Ovary (tissue), 9 donors: Measurements from ENCODE around the gene KCNQ4. TPM values are rescaled to one million over a fixed set of nuclear protein-coding genes. Genes with fewer than 3 reads are reported as not detected.

Source experiments
- DNase-seq, 5 donors: peaks; one replicate each; pipeline ENCODE4 v3.0.0-alpha.2; 2019 to 2020
- H3K27ac ChIP-seq, 2 donors: fragments of 200-600 bp; one replicate each; pipeline versions ENCODE4 v1.5.1 to v1.8.0; 2019 to 2022
- H3K27me3 ChIP-seq: fragments of 200-600 bp; one replicate; pipeline ENCODE4 v1.8.0; 2022
- H3K36me3 ChIP-seq: fragments of 200-600 bp; sonication (generic); one replicate; pipeline ENCODE4 v1.5.1; 2019
- H3K4me1 ChIP-seq: one replicate; pipeline ENCODE4 v1.8.1; 2013; ENCODE audit warnings: mild to moderate bottlenecking, moderate library complexity; ENCODE audit not compliant: insufficient read depth
- H3K4me3 ChIP-seq: fragments of 200-600 bp; sonication (generic); one replicate; pipeline ENCODE4 v1.5.1; 2017
- H3K9me3 ChIP-seq, 2 donors: fragments of 200-600 bp in 1 of 2; sonication (generic) in 1 of 2; one replicate each; pipeline versions ENCODE4 v1.5.1 to v1.8.1; 2013 to 2019; ENCODE audit warnings: mild to moderate bottlenecking in 1 of 2, moderate library complexity in 1 of 2
- EP300 ChIP-seq: sonication (generic); formaldehyde crosslinking; IDR thresholded peaks from one replicate; pipeline ENCODE4 v1.6.1; 2017; ENCODE audit warnings: antibody characterized with exemption
- POLR2A ChIP-seq: fragments of 450-650 bp; IDR thresholded peaks from one replicate; pipeline ENCODE4 v1.6.1; 2017; ENCODE audit warnings: antibody characterized with exemption, mild to moderate bottlenecking, moderate library complexity
- WGBS, 3 donors: extraction: QIAGEN DNeasy Blood & Tissue Kit in 1 of 3; methylation state at CpG; one replicate each; pipeline versions ENCODE4 v1.1.5 to v1.1.7; 2013 to 2017; 5-methylcytosine and 5-hydroxymethylcytosine counted together
- intact Hi-C, 4 donors: fragments of 100-400 bp; cut with DNase I; formaldehyde crosslinking; loops; one replicate each; pipeline versions ENCODE4 v1.11.0 to v1.15.1; 2022 to 2023
- polyA plus RNA-seq, 2 donors: library from polyadenylated mRNA; stranded (reverse); fragments of 200-250 nt in 1 of 2; fragments of 350-450 nt in 1 of 2; fragmentation: Illumina TruSeq in 1 of 2; extraction: RNeasy Lipid Tissue Mini Kit (QIAGEN cat#74804) in 1 of 2; gene quantifications; one replicate each; pipeline ENCODE4 v1.2.3, GENCODE V29; 2013 to 2014
- total RNA-seq, 7 donors: library from RNA; depleted of rRNA in 2 of 7; stranded (reverse); fragments of >200 nt in 2 of 7; fragmentation: NEBNext Ultra II Directional in 3 of 7; extraction: Animal tissue kit (Norgen Biotek cat#: 25700) in 3 of 7; gene quantifications; one replicate each; pipeline versions ENCODE4 v1.1.0 to v1.2.4, GENCODE V29; 2016 to 2023
- TF ChIP-seq, protein P1 (sequence below), 3 donors: fragments of 450-650 bp in 2 of 3; fragments of 200-600 bp in 1 of 3; IDR thresholded peaks; one replicate each; pipeline versions ENCODE4 v1.5.1 to v1.8.0; 2016 to 2022; ENCODE audit warnings: antibody characterized with exemption in 3 of 3, mild to moderate bottlenecking in 1 of 3
- donor health status: DM: no; HTN: no; CAD: no; lungs with moderate emphysema.
- donor health status: DM: no; HTN: no; CAD: no.
- donor health status: Bipolar disorder and iron deficiency.
- donor health status: DM: yes; HTN: yes; CAD: no.
- donor health status: DM: no; HTN: no; CAD: no.
- donor health status: DM: yes; HTN: yes; CAD: no.

The KCNQ4 gene
- total and polyA plus RNA-seq, 9 donors: 0.36 to 3.1 (median 0.84) TPM

DNA sequence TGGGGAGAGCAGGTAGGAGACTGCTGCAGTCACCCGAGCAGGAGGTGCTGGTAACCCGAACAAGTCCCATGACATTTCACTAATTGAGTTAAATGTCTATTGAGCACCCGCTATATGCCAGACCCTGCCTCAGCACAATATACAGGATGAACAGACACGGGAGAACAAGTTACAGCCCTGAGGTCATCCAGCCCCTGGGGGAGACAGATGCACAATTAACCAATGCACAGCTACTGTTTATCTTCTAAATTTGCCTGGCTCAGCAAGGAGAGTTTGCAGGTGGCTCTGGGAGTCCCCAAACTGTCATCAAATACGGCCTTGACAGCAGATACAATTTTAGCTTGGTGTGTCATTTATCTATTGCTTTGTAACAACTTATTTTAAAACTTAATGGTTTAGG is 60.5 kb downstream of the KCNQ4 start:
- intact Hi-C loops: loop anchor here in 3 of 4 donors (5.0 to 10.0 kb wide), 4 partner anchors 59 to 249 kb away; partner anchors contain the start of gene KCNQ4 (in 1 of the 3)
- WGBS, 3 donors: 75 to 80% (median 79%) methylated on average over 5 of the region's 5 CpGs
- H3K27ac ChIP-seq: no peak overlapping the region
- H3K4me3 ChIP-seq: no peak overlapping the region
- no peak for DNase-seq
- TF ChIP-seq, protein P1, sequence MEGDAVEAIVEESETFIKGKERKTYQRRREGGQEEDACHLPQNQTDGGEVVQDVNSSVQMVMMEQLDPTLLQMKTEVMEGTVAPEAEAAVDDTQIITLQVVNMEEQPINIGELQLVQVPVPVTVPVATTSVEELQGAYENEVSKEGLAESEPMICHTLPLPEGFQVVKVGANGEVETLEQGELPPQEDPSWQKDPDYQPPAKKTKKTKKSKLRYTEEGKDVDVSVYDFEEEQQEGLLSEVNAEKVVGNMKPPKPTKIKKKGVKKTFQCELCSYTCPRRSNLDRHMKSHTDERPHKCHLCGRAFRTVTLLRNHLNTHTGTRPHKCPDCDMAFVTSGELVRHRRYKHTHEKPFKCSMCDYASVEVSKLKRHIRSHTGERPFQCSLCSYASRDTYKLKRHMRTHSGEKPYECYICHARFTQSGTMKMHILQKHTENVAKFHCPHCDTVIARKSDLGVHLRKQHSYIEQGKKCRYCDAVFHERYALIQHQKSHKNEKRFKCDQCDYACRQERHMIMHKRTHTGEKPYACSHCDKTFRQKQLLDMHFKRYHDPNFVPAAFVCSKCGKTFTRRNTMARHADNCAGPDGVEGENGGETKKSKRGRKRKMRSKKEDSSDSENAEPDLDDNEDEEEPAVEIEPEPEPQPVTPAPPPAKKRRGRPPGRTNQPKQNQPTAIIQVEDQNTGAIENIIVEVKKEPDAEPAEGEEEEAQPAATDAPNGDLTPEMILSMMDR (IDR thresholded peaks at IDR 0.05): no peak
- TF ChIP-seq EP300 (no peak), POLR2A (no peak)
- no peaks in the 10 kb centered on the region for H3K36me3 ChIP-seq
- no peaks in the 10 kb centered on the region for H3K4me1 ChIP-seq
- no peaks in the 10 kb centered on the region for H3K9me3 ChIP-seq
- no peaks in the 10 kb centered on the region for H3K27me3 ChIP-seq

DNA sequence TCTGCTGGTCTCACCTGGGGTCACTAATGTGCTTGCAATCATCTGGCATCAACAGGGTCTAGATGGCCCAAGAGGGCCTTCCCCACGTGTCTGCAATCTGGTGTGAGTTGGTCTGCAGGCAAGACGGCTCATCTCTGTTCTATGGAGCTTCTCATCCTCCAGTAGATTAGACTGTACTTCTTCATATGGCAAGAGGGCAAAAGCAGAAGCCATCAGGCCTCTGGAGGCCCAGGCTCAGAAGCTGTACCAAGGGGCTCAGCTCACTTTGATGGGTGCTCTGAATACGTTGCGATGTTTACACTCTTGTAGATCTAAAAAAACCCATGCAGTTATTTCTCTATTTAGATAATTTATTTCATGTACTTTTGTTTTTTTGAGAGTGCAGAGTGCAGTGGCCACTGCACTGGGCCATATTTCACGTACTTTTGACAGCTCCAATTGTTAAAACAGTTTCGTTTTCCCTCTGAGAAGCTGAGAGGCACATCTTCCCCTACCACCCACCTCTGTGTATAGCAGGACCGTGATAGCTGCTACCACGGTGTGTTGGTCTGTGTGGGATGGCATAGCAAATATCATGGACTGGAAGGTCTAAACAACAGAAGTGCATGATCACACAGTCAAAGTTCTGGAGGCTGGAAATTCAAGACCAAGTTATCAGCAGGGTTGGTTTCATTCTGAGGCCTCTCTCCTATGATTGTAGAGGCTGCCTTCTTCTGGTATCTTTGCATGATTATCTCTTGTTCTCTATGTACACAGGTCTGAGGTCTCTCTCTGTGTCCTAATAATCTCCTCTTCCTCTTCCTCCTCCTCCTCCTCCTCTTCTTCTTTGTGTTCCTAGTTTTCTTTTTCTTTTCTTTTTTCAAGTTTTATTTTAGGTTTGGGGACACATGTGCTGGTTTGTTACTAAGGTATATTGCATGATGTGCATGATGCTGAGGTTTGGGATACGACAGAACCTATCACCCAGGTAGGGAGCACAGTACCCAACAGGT is 61.6 kb downstream of the KCNQ4 start:
- Histone ChIP-seq H3K9me3 (no peaks in the 10 kb centered on the region), H3K4me1 (no peaks in the 10 kb centered on the region), H3K36me3 (no peaks in the 10 kb centered on the region), H3K4me3 (no peak overlapping the region), H3K27ac (no peak overlapping the region), H3K27me3 (no peaks in the 10 kb centered on the region)
- DNase-seq: no peak
- intact Hi-C loops: loop anchor here in 3 of 4 donors (5.0 to 10.0 kb wide), 5 partner anchors 60 to 250 kb away; partner anchors contain the start of gene KCNQ4 (in 1 of the 3)
- 58 to 67% (median 66%) methylated on average over 9 of the region's 9 CpGs for WGBS, 3 donors
- TF ChIP-seq POLR2A (no peak), EP300 (no peak)
- TF ChIP-seq, protein P1 (IDR thresholded peaks at IDR 0.05): no peak

DNA sequence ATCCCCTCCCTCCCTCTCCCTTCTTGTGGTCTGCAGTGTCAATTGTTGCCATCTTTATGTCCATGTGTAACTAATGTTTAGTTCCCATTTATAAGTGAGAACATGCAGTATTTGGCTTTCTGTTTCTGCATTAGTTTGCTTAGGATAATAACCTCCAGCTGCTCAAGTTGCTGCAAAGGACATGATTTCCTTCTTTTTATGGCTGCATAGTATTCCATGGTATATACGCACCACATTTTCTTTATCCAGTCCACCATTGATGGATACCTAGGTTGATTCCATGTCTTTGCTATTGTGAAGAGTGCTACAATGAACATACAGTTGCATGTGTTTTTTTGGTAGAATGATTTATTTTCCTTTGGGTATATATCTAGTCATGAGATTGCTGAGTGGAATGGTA is 62.3 kb downstream of the KCNQ4 start:
- no peaks in the 10 kb centered on the region for H3K4me1 ChIP-seq
- WGBS, 3 donors: 95 to 98% (median 96%) methylated on average over 1 of the region's 1 CpG
- no peaks in the 10 kb centered on the region for H3K27me3 ChIP-seq
- H3K36me3 ChIP-seq: no peaks in the 10 kb centered on the region
- DNase-seq: no peak
- TF ChIP-seq EP300 (no peak), POLR2A (no peak)
- TF ChIP-seq, protein P1 (IDR thresholded peaks at IDR 0.05): no peak
- H3K27ac ChIP-seq: no peak overlapping the region
- no peaks in the 10 kb centered on the region for H3K9me3 ChIP-seq
- no peak overlapping the region for H3K4me3 ChIP-seq
- intact Hi-C loops: loop anchor here in 3 of 4 donors (5.0 to 10.0 kb wide), 4 partner anchors 61 to 251 kb away; partner anchors contain the start of gene KCNQ4 (in 1 of the 3)

DNA sequence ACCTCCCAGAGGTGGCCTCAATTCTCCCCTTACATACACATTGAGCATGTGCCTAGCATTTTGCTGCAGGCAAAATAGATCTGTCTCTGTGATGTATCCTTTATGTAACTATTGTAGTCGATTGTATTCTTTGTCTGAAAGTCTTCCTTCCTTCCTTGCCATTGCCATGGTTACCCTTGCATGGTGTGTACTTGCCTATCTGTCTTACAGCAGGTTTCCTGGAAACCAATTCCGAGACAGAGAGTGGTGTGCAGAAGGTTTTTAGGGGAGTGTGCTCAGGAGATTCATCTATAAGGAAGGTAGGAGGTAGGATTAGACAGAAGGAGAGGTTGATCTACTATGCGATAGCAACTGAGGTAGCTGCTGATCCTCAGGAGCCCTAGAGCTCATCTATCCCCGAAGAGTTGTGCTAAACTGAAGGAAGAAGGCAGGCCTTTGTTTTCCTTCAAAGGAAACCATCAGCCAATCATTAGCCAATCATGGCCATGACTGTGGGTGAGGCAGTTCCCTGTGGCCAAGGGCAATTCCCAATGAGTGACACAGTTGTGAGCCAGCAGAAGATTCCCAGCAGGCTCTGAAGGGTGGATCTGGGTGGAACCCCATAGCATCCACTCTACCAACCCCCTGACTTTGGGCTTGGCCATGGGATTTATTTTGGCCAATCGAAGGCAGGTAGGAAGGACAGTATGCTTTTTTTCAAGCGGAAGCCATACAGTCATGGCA is 63.6 kb downstream of the KCNQ4 start:
- Histone ChIP-seq H3K4me3 (no peak overlapping the region), H3K36me3 (no peaks in the 10 kb centered on the region), H3K27me3 (no peaks in the 10 kb centered on the region), H3K9me3 (no peaks in the 10 kb centered on the region), H3K4me1 (no peaks in the 10 kb centered on the region), H3K27ac (no peak overlapping the region)
- WGBS, 3 donors: 84 to 93% (median 91%) methylated on average over 6 of the region's 6 CpGs
- TF ChIP-seq, protein P1 (IDR thresholded peaks at IDR 0.05): no peak
- TF ChIP-seq EP300 (no peak), POLR2A (no peak)
- intact Hi-C loops: loop anchor here in 3 of 4 donors (5.0 to 10.0 kb wide), 4 partner anchors 62 to 252 kb away; partner anchors contain the start of gene KCNQ4 (in 1 of the 3)
- DNase-seq: no peak
